Neutrophil (primary cell): ENCODE measurements around the gene SEMA7A.

Source experiments
- H3K27ac ChIP-seq: fragments of 200-600 bp; sonication (generic); 2 replicates; pipeline ENCODE4 v1.5.1; 2016; ENCODE audit warnings: mild to moderate bottlenecking, moderate library complexity
- H3K27me3 ChIP-seq: fragments of 200-600 bp; sonication (generic); 2 replicates; pipeline ENCODE4 v1.6.0; 2016; ENCODE audit warnings: mild to moderate bottlenecking
- H3K36me3 ChIP-seq: fragments of 200-600 bp; sonication (generic); 2 replicates; pipeline ENCODE4 v1.5.1; 2017
- H3K4me1 ChIP-seq, 2 experiments: fragments of 200-600 bp in 1 of 2; sonication (generic) in 1 of 2; 1 replicate in 1 of 2; 2 replicates in 1 of 2; pipeline versions ENCODE4 v1.5.1 to v1.6.1; 2013 to 2016; ENCODE audit warnings: low read depth in 1 of 2, low read length in 1 of 2, mild to moderate bottlenecking in 1 of 2, moderate library complexity in 1 of 2; ENCODE audit not compliant: control insufficient read depth in 1 of 2, insufficient read depth in 1 of 2
- H3K4me3 ChIP-seq, 2 experiments: fragments of 200-600 bp in 1 of 2; sonication (generic) in 1 of 2; 1 replicate in 1 of 2; 2 replicates in 1 of 2; pipeline ENCODE4 v1.5.1; 2013 to 2016; ENCODE audit warnings: low read depth in 1 of 2, low read length in 1 of 2, mild to moderate bottlenecking in 1 of 2, moderate library complexity in 1 of 2
- H3K9me3 ChIP-seq: fragments of 200-600 bp; sonication (generic); 2 replicates; pipeline ENCODE4 v1.5.1; 2016
- TF ChIP-seq, protein P1 (sequence below): fragments of 200-600 bp; sonication (generic); IDR thresholded peaks from 2 replicates; pipeline ENCODE4 v1.5.1; 2016; ENCODE audit warnings: antibody characterized with exemption

Gene SEMA7A

DNA sequence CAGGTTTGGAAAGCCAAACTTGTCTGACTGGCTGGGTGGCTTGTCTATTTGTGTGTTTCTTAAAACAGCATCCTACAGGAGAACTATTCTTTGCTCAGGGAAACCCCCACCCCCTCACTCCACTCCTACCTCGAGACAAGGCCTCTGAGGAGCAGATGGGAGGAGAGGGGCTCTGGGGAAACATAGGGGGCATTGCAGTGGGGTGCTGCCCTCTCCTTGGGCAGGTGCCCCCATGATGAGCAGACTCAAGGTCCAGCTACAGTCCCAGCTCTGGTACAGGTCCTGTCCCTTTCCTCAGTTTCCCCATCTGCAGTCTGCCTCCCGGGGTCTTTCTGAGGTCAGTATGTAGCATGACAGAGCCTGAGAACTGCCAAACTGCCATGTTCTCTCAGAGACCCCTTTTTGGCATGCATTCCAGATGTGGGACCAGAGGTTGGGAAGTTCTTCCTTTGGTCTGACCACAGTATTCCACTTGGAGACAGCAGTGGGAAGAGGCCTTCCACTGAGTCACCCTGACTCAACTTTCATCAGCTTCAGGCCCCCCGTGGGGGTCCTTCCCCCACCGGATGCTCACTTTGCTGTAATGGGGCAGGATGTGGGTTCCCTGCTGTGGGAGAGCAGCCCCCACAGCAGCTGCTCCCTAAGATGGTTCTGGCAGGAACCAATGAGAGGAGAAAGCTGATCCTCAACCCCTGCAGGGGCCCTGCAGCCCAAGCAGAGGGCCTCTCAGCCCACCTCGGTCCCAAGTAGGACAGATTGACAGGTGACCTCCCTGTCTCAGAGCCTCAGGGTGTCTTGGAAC, 34.0 kb downstream of the SEMA7A start:
- Histone ChIP-seq H3K27ac (no peak overlapping the region), H3K27me3 (peaks cover 17% of the 10 kb centered on the region)
- TF ChIP-seq, protein P1, sequence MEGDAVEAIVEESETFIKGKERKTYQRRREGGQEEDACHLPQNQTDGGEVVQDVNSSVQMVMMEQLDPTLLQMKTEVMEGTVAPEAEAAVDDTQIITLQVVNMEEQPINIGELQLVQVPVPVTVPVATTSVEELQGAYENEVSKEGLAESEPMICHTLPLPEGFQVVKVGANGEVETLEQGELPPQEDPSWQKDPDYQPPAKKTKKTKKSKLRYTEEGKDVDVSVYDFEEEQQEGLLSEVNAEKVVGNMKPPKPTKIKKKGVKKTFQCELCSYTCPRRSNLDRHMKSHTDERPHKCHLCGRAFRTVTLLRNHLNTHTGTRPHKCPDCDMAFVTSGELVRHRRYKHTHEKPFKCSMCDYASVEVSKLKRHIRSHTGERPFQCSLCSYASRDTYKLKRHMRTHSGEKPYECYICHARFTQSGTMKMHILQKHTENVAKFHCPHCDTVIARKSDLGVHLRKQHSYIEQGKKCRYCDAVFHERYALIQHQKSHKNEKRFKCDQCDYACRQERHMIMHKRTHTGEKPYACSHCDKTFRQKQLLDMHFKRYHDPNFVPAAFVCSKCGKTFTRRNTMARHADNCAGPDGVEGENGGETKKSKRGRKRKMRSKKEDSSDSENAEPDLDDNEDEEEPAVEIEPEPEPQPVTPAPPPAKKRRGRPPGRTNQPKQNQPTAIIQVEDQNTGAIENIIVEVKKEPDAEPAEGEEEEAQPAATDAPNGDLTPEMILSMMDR: no peak

DNA sequence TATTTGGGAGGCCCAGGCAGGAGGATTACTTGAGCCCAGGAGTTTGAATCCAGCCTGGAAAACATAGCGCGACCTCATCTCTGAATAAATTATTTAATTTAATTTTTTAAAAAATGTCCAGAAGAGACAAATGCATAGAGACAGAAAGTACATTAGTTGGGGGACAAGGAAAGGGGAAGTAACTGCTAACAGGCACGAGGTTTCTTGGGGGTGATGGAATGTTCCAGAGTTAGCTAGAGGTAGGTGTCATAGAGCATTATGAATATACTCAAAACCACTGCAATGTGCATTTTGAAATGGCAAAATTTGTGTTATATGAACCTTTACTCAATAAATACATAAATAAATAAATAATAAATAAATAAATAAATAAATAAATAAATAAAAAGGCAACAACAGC, 34.7 kb downstream of the SEMA7A start:
- no peaks in the 10 kb centered on the region for H3K9me3 ChIP-seq
- H3K27ac ChIP-seq: no peak overlapping the region
- H3K4me1 ChIP-seq: peaks cover 19 to 30% of the 10 kb centered on the region in 2 experiments
- H3K4me3 ChIP-seq: no peak overlapping the region
- TF ChIP-seq, protein P1: no peak
- peaks cover 17% of the 10 kb centered on the region for H3K27me3 ChIP-seq
- no peaks in the 10 kb centered on the region for H3K36me3 ChIP-seq

More for the DNA sequence above, 34.0 kb downstream of the SEMA7A start:
- peaks cover 23 to 36% of the 10 kb centered on the region in 2 experiments for H3K4me1 ChIP-seq
- no peak overlapping the region for H3K4me3 ChIP-seq
- H3K9me3 ChIP-seq: no peaks in the 10 kb centered on the region
- no peaks in the 10 kb centered on the region for H3K36me3 ChIP-seq

DNA sequence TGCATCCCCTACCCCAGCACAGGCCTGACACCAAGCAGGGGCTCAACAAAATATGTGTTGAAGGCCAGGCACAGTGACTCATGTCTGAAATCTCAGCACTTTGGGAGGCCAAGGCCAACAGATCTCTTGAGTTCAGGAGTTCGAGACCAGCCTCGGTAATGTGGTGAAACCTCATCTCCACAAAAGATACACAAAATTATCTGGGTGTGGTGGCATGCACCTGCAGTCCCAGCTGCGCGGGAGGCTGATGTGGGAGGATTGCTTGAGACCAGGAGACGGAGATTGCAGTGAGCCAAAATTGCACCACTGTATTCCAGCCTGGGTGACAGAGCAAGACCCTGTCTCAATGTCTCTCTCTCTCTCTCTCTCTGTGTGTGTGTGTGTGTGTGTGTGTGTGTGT, 35.6 kb downstream of the SEMA7A start:
- no peak overlapping the region for H3K27ac ChIP-seq
- peaks cover 19% of the 10 kb centered on the region for H3K27me3 ChIP-seq
- peaks cover 10 to 21% of the 10 kb centered on the region in 2 experiments for H3K4me1 ChIP-seq
- no peaks in the 10 kb centered on the region for H3K9me3 ChIP-seq
- no peak overlapping the region for H3K4me3 ChIP-seq
- H3K36me3 ChIP-seq: no peaks in the 10 kb centered on the region
- TF ChIP-seq, protein P1: no peak

DNA sequence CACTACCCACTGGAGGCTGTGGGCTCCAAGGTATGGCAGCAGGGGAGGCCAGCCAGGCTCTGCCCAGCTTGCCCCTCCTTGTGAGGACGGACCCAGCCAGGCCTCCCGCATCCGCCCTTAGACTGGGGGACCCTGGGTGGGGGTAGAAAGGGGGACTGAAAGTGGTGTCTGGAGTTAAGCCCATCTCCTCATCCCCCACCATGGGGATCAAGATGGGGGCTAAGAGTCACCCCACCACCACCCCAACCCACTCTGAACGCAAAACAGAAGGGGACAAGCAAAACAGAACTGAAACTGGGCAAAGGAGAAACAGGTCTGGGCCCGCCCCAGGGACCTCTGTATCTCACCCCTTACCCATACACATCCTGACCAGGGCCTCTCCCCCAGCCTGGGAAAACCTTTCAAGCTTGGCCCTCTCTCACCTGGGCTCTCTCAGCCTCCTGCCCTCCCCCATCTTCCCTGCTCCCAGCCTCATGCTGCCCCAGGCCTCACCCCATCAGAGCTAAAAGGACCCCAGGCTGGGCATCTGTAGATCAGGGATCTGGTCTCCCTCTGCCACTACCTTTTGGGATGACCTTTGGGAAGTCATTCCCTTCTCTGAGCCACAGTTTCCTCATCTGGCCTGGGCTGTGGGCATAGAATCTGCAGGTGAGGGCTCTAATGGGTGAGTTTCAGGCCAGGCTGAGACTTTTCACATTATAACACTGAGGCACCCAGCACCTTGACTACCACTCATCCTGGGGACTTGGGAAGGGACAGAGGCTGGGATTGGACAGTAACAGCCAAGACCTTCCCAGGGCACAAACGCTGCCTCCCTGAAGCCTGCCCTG, 36.3 kb downstream of the SEMA7A start:
- Histone ChIP-seq H3K27ac (no peak overlapping the region), H3K4me3 (no peak overlapping the region), H3K9me3 (no peaks in the 10 kb centered on the region), H3K27me3 (peaks cover 27% of the 10 kb centered on the region), H3K4me1 (peaks cover 3 to 14% of the 10 kb centered on the region in 2 experiments), H3K36me3 (no peaks in the 10 kb centered on the region)
- TF ChIP-seq, protein P1: no peak

DNA sequence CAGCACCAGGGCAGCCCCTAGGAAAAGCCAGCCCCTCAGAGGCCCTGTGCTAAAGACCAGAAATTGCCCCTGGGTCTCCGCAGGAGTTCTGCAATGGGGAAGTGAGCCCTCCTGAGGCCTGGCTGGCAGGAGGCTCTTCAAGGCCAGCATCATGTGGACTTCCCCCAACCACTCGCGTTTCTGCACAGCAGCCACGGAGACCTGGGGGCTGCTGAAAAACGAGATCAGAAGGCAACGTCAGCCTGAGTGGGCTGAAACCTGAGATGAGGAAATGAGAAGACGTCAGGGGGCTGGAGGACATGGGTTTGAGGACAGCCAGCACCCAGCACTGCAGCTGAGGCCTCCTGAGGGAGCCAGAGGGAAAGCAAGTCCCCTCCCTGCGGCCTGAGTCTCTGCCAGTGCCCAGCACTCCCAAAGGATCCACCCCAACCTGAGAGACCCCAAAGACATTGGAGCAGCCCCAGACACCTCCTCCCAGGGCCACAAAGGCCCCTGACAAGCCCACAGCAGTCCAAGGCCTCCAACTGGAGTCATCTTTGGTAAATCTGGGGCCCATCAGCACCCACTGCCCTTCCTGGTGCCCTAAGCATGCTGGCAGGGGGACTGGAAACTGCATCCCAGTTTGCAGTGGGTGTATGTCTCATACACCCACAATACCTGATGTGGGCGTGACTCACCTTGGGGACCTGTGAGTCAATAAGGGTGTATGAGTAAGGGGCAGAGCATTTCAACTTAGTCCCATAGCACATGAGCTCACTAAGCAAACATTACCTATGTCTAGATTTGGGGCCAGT, 37.1 kb downstream of the SEMA7A start:
- Histone ChIP-seq H3K9me3 (no peaks in the 10 kb centered on the region), H3K27ac (no peak overlapping the region), H3K4me3 (no peak overlapping the region), H3K36me3 (no peaks in the 10 kb centered on the region), H3K27me3 (peaks cover 35% of the 10 kb centered on the region), H3K4me1 (peaks cover 0 to 11% of the 10 kb centered on the region in 2 experiments)
- TF ChIP-seq, protein P1: no peak
